Measurements from ENCODE around the gene HLA-E. TPM values are rescaled to one million over a fixed set of nuclear protein-coding genes. Genes with fewer than 3 reads are reported as not detected.
"Not testable (repeated sequence)": the region's sequence is repeated elsewhere in the genome, so short reads cannot be mapped to it uniquely, and the experiment has no call there.

The HLA-E gene
- total RNA-seq, 1 donor, result 320 TPM

- Histone ChIP-seq H3K4me2 (ENCODE audit: insufficient read depth, low read length) (peak overlapping the region; percentile 97), H3K27ac (ENCODE audit: low read depth, low read length) (peak overlapping the region; percentile 83), H4K20me1 (ENCODE audit: insufficient read depth, low read length) (no peaks in the 10 kb centered on the region), H3K9me3 (ENCODE audit: low read depth, low read length) (no peaks in the 10 kb centered on the region), H2AFZ (ENCODE audit: low read length) (peak overlapping the region; percentile 75), H3K79me2 (ENCODE audit: insufficient read depth, low read length) (no peaks in the 10 kb centered on the region), H3K4me3 (ENCODE audit: insufficient read depth, low read length) (peak overlapping the region; percentile 75), H3K36me3 (ENCODE audit: insufficient read depth, low read length) (no peaks in the 10 kb centered on the region), H3K27me3 (ENCODE audit: insufficient read depth, low read length) (no peaks in the 10 kb centered on the region), H3K4me1 (ENCODE audit: insufficient read depth, low read length) (peaks cover 11% of the 10 kb centered on the region)
- peak; percentile 94 for DNase-seq (ENCODE audit: insufficient read length, low spot score, missing footprints)
- TF ChIP-seq CTCF (IDR thresholded peaks at IDR 0.05; ENCODE audit: extremely low read depth, low read depth, low read length), result no peak
These were observed 26.8 kb downstream of the HLA-E start for GRCh38 chr6:30515944-30516753.

DNA sequence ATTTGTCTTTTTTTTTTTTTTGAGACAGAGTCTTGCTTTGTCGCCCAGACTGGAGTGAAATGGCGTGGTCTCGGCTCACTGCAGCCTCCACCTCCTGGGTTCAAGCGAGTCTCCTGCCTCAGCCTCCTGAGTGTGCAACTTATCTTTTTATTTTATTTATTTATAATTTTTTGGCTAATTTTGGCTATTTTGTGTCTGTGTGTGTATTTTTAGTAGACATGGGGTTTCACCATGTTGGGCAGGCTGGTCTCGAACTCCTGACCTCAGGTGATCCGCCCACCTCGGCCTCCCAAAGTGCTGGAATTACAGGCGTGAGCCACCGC lies 27.4 kb downstream of the HLA-E start:
- not testable (repeated sequence) for H4K20me1 ChIP-seq (ENCODE audit: insufficient read depth, low read length); H3K27me3 ChIP-seq (ENCODE audit: insufficient read depth, low read length); H2AFZ ChIP-seq (ENCODE audit: low read length); DNase-seq (ENCODE audit: insufficient read length, low spot score, missing footprints); H3K36me3 ChIP-seq (ENCODE audit: insufficient read depth, low read length); H3K9me3 ChIP-seq (ENCODE audit: low read depth, low read length); H3K79me2 ChIP-seq (ENCODE audit: insufficient read depth, low read length)
- H3K27ac ChIP-seq (ENCODE audit: low read depth, low read length), result peak overlapping the region; percentile 83
- H3K4me3 ChIP-seq (ENCODE audit: insufficient read depth, low read length), result peak overlapping the region; percentile 75
- H3K4me1 ChIP-seq (ENCODE audit: insufficient read depth, low read length), result peaks cover 16% of the 10 kb centered on the region
- H3K4me2 ChIP-seq (ENCODE audit: insufficient read depth, low read length), result peak overlapping the region; percentile 97

- not testable (repeated sequence) for H3K36me3 ChIP-seq (ENCODE audit: insufficient read depth, low read length); H2AFZ ChIP-seq (ENCODE audit: low read length); H3K4me2 ChIP-seq (ENCODE audit: insufficient read depth, low read length); H3K79me2 ChIP-seq (ENCODE audit: insufficient read depth, low read length); H3K27me3 ChIP-seq (ENCODE audit: insufficient read depth, low read length); H3K9me3 ChIP-seq (ENCODE audit: low read depth, low read length); H4K20me1 ChIP-seq (ENCODE audit: insufficient read depth, low read length); DNase-seq (ENCODE audit: insufficient read length, low spot score, missing footprints); H3K27ac ChIP-seq (ENCODE audit: low read depth, low read length); H3K4me3 ChIP-seq (ENCODE audit: insufficient read depth, low read length)
- H3K4me1 ChIP-seq (ENCODE audit: insufficient read depth, low read length), result peaks cover 23% of the 10 kb centered on the region
These were observed 28.6 kb downstream of the HLA-E start for GRCh38 chr6:30517767-30518504.

DNA sequence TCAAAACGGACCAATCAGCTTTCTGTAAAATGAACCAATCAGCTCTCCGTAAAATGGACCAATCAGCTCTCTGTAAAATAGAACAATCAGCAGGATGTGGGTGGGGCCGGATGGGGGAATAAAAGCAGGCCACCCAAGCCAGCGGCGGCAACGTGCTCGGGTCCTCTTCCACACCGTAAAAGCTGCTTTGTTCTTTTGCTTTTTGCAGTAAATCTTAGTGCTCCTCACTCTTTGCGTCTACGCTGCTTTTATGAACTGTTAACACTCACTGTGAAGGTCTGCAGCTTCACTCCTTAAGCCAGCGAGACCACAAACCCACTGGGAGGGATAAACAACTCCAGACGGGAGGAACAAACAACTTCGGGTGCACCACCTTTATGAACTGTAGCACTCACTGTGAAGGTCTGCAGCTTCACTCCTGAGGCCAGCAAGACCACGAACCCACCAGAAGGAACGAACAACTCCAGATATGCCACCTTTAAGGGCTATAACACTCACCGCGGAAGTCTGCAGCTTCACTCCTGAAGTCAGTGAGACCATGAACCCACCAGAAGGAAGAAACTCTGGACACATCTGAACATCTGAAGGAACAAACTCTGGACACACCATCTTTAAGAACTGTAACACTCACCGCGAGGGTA lies 29.3 kb downstream of the HLA-E start:
- not testable (repeated sequence) for H3K79me2 ChIP-seq (ENCODE audit: insufficient read depth, low read length); DNase-seq (ENCODE audit: insufficient read length, low spot score, missing footprints); H3K9me3 ChIP-seq (ENCODE audit: low read depth, low read length); H3K4me3 ChIP-seq (ENCODE audit: insufficient read depth, low read length); H3K4me2 ChIP-seq (ENCODE audit: insufficient read depth, low read length); H3K27ac ChIP-seq (ENCODE audit: low read depth, low read length); H3K27me3 ChIP-seq (ENCODE audit: insufficient read depth, low read length); H3K36me3 ChIP-seq (ENCODE audit: insufficient read depth, low read length); H4K20me1 ChIP-seq (ENCODE audit: insufficient read depth, low read length); H2AFZ ChIP-seq (ENCODE audit: low read length)
- H3K4me1 ChIP-seq (ENCODE audit: insufficient read depth, low read length), result peaks cover 23% of the 10 kb centered on the region

DNA sequence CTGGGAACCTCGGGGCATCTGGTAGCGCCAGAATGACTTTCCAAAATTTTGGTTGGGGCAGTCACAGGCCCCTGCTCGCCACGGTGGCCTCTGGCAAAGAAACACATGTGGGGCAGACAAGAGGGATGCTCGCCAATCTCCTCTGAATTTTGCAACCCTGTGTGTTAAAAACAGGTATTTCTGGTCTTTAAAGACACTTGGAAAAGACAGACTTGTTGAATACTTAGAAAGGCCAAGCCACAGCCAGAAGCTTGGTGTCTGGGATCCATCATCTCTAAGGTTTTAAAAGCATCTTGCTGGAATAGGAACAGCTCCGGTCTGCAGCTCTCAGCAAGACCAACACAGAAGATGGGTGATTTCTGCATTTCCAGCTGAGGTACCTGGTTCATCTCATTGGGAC lies 31.2 kb downstream of the HLA-E start:
- H3K79me2 ChIP-seq (ENCODE audit: insufficient read depth, low read length), result no peaks in the 10 kb centered on the region
- peaks cover 23% of the 10 kb centered on the region for H3K4me1 ChIP-seq (ENCODE audit: insufficient read depth, low read length)

GRCh38 chr6:30521082-30521481 lies 31.8 kb downstream of the HLA-E start:
- H3K27ac ChIP-seq (ENCODE audit: low read depth, low read length); H3K79me2 ChIP-seq (ENCODE audit: insufficient read depth, low read length); H4K20me1 ChIP-seq (ENCODE audit: insufficient read depth, low read length); H3K27me3 ChIP-seq (ENCODE audit: insufficient read depth, low read length); DNase-seq (ENCODE audit: insufficient read length, low spot score, missing footprints); H3K4me3 ChIP-seq (ENCODE audit: insufficient read depth, low read length); H3K36me3 ChIP-seq (ENCODE audit: insufficient read depth, low read length); H3K4me2 ChIP-seq (ENCODE audit: insufficient read depth, low read length); H3K9me3 ChIP-seq (ENCODE audit: low read depth, low read length): not testable (repeated sequence)
- Histone ChIP-seq H2AFZ (ENCODE audit: low read length) (peak overlapping the region; percentile 80), H3K4me1 (ENCODE audit: insufficient read depth, low read length) (peaks cover 23% of the 10 kb centered on the region)

More for the DNA sequence above, 31.2 kb downstream of the HLA-E start:
- Histone ChIP-seq H3K27ac (ENCODE audit: low read depth, low read length) (no peak overlapping the region), H2AFZ (ENCODE audit: low read length) (peak overlapping the region; percentile 29), H3K36me3 (ENCODE audit: insufficient read depth, low read length) (no peaks in the 10 kb centered on the region), H3K27me3 (ENCODE audit: insufficient read depth, low read length) (no peaks in the 10 kb centered on the region), H3K4me2 (ENCODE audit: insufficient read depth, low read length) (no peak overlapping the region), H3K9me3 (ENCODE audit: low read depth, low read length) (no peaks in the 10 kb centered on the region), H4K20me1 (ENCODE audit: insufficient read depth, low read length) (no peaks in the 10 kb centered on the region), H3K4me3 (ENCODE audit: insufficient read depth, low read length) (no peak overlapping the region)
- no peak for TF ChIP-seq CTCF (IDR thresholded peaks at IDR 0.05; ENCODE audit: extremely low read depth, low read depth, low read length)
- DNase-seq (ENCODE audit: insufficient read length, low spot score, missing footprints), result no peak

GRCh38 chr6:30521952-30522351 lies 32.6 kb downstream of the HLA-E start:
- not testable (repeated sequence) for DNase-seq (ENCODE audit: insufficient read length, low spot score, missing footprints); H4K20me1 ChIP-seq (ENCODE audit: insufficient read depth, low read length); H3K9me3 ChIP-seq (ENCODE audit: low read depth, low read length); H2AFZ ChIP-seq (ENCODE audit: low read length); H3K27ac ChIP-seq (ENCODE audit: low read depth, low read length); H3K4me3 ChIP-seq (ENCODE audit: insufficient read depth, low read length); H3K79me2 ChIP-seq (ENCODE audit: insufficient read depth, low read length); H3K36me3 ChIP-seq (ENCODE audit: insufficient read depth, low read length); H3K4me2 ChIP-seq (ENCODE audit: insufficient read depth, low read length); H3K27me3 ChIP-seq (ENCODE audit: insufficient read depth, low read length)
- peaks cover 19% of the 10 kb centered on the region for H3K4me1 ChIP-seq (ENCODE audit: insufficient read depth, low read length)
